H1 (cell line): ENCODE measurements around the gene ACVRL1.

Experiments used
- CTCF ChIP-seq, 3 experiments: IDR thresholded peaks; 1 replicate in 2 of 3; 2 replicates in 1 of 3; pipeline versions ENCODE4 v1.5.1 to v1.6.1; 2011; ENCODE audit warnings: low read length in 3 of 3, mild to moderate bottlenecking in 3 of 3, inconsistent platforms in 2 of 3, low read depth in 1 of 3, moderate library complexity in 1 of 3; ENCODE audit not compliant: insufficient read depth in 1 of 3; ENCODE audit errors: control extremely low read depth in 1 of 3
- EZH2 ChIP-seq: fragments of 200-600 bp; sonication (generic); IDR thresholded peaks from 2 replicates; pipeline ENCODE4 v1.7.1; 2012; ENCODE audit warnings: low read depth, mild to moderate bottlenecking, moderate library complexity, low read length, inconsistent platforms; ENCODE audit not compliant: severe bottlenecking
- GABPA ChIP-seq: IDR thresholded peaks from 2 replicates; pipeline ENCODE4 v1.6.1; 2011; ENCODE audit warnings: mild to moderate bottlenecking, low read length, moderate library complexity, borderline replicate concordance; ENCODE audit not compliant: insufficient read depth
- GTF2F1 ChIP-seq: IDR thresholded peaks from 2 replicates; pipeline ENCODE4 v1.6.1; 2012; ENCODE audit warnings: low read depth, low read length, improper control_type of control experiment, borderline replicate concordance
- POLR2A ChIP-seq, 2 experiments: IDR thresholded peaks; 1 replicate in 1 of 2; 2 replicates in 1 of 2; pipeline ENCODE4 v1.6.1; 2011; ENCODE audit warnings: low read depth in 2 of 2, low read length in 2 of 2, mild to moderate bottlenecking in 2 of 2; ENCODE audit errors: control extremely low read depth in 1 of 2
- SP1 ChIP-seq: IDR thresholded peaks from 2 replicates; pipeline ENCODE4 v1.6.1; 2011; ENCODE audit warnings: low read depth, low read length
- SRF ChIP-seq: IDR thresholded peaks from 2 replicates; pipeline ENCODE4 v1.6.1; 2011; ENCODE audit warnings: mild to moderate bottlenecking, low read depth, low read length, moderate library complexity
- TAF1 ChIP-seq: IDR thresholded peaks from 2 replicates; pipeline ENCODE4 v1.6.1; 2011; ENCODE audit warnings: mild to moderate bottlenecking, low read depth, low read length
- TAF7 ChIP-seq: optimal IDR thresholded peaks from 2 replicates; pipeline ENCODE3; 2011; ENCODE audit warnings: low read depth, mild to moderate bottlenecking, inconsistent platforms, low read length, moderate library complexity, borderline replicate concordance
- TEAD4 ChIP-seq: IDR thresholded peaks from 2 replicates; pipeline ENCODE4 v1.6.1; 2012; ENCODE audit warnings: low read depth, low read length, inconsistent platforms, mixed read lengths
- YY1 ChIP-seq: IDR thresholded peaks from 2 replicates; pipeline ENCODE4 v1.6.1; 2011; ENCODE audit warnings: low read depth, mild to moderate bottlenecking, low read length

- no peak for TF ChIP-seq GABPA
- no peak for TF ChIP-seq YY1
- no peak for TF ChIP-seq POLR2A (IDR thresholded peaks at IDR 0.05; ENCODE audit: control extremely low read depth in 1 of 2, low read depth in 2 of 2, low read length in 2 of 2)
- TF ChIP-seq CTCF (IDR thresholded peaks at IDR 0.05; ENCODE audit: control extremely low read depth in 1 of 3, insufficient read depth in 1 of 3, low read depth in 1 of 3, low read length in 3 of 3): no peak
- TF ChIP-seq GTF2F1: no peak
- TF ChIP-seq TAF7: no peak
- no peak for TF ChIP-seq SRF
- TF ChIP-seq SP1: no peak
- TF ChIP-seq TAF1: no peak
- no peak for TF ChIP-seq TEAD4
- no peak for TF ChIP-seq EZH2
These were observed 9.8 kb downstream of the ACVRL1 start for GRCh38 chr12:51917041-51917590.
